OCI-LY7 (cell line): ENCODE data around the gene BOK.

Source experiments
- CTCF ChIP-seq: fragments of 200-600 bp; sonication (generic); conservative IDR thresholded peaks from 2 replicates; pipeline ENCODE4 v1.5.1; 2014; ENCODE audit warnings: mild to moderate bottlenecking, antibody characterized with exemption, low read length, moderate library complexity, mixed read lengths
- EZH2phosphoT487 ChIP-seq: fragments of 200-600 bp; sonication (generic); IDR thresholded peaks from 2 replicates; pipeline ENCODE4 v1.6.1; 2018; ENCODE audit warnings: low read depth, borderline replicate concordance, mild to moderate bottlenecking, mixed run types, antibody characterized with exemption, low read length, moderate library complexity, mixed read lengths

GRCh38 chr2:241519669-241520068, 38.9 kb upstream of the BOK start:
- TF ChIP-seq CTCF = no peak
- no peak for TF ChIP-seq EZH2phosphoT487
